HG02981 (cell line): Measurements from ENCODE around the gene VEGFA.

Experiments used
- ATAC-seq: cut with Tn5 transposase; IDR thresholded peaks from one replicate; pipeline ENCODE4 v1.9.1; 2021; ENCODE audit warnings: mild to moderate bottlenecking, moderate library complexity; ENCODE audit not compliant: unreplicated experiment

VEGFA gene

DNA sequence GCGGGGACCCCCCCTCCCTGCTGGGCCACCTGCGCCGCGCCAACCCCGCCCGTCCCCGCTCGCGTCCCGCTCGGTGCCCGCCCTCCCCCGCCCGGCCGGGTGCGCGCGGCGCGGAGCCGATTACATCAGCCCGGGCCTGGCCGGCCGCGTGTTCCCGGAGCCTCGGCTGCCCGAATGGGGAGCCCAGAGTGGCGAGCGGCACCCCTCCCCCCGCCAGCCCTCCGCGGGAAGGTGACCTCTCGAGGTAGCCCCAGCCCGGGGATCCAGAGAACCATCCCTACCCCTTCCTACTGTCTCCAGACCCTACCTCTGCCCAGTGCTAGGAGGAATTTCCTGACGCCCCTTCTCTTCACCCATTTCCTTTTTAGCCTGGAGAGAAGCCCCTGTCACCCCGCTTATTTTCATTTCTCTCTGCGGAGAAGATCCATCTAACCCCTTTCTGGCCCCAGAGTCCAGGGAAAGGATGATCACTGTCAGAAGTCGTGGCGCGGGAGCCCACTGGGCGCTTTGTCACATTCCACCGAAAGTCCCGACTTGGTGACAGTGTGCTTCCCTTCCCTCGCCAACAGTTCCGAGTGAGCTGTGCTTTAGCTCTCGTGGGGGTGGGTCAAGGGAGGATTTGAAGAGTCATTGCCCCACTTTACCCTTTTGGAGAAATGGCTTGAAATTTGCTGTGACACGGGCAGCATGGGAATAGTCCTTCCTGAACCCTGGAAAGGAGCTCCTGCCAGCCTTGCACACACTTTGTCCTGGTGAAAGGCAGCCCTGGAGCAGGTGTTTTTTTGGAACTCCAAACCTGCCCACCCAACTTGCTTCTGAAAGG, 2.1 kb downstream of the VEGFA start:
- no peak for ATAC-seq

DNA sequence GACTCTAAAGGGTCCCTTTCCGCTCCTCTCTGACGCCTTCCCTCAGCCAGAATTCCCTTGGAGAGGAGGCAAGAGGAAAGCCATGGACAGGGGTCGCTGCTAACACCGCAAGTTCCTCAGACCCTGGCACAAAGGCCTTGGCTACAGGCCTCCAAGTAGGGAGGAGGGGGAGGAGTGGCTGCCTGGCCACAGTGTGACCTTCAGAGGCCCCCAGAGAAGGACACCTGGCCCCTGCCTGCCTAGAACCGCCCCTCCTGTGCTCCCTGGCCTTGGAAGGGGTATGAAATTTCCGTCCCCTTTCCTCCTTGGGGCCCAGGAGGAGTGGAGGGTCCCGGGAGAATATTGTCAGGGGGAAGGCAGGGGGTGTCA, 2.7 kb downstream of the VEGFA start:
- ATAC-seq: no peak

DNA sequence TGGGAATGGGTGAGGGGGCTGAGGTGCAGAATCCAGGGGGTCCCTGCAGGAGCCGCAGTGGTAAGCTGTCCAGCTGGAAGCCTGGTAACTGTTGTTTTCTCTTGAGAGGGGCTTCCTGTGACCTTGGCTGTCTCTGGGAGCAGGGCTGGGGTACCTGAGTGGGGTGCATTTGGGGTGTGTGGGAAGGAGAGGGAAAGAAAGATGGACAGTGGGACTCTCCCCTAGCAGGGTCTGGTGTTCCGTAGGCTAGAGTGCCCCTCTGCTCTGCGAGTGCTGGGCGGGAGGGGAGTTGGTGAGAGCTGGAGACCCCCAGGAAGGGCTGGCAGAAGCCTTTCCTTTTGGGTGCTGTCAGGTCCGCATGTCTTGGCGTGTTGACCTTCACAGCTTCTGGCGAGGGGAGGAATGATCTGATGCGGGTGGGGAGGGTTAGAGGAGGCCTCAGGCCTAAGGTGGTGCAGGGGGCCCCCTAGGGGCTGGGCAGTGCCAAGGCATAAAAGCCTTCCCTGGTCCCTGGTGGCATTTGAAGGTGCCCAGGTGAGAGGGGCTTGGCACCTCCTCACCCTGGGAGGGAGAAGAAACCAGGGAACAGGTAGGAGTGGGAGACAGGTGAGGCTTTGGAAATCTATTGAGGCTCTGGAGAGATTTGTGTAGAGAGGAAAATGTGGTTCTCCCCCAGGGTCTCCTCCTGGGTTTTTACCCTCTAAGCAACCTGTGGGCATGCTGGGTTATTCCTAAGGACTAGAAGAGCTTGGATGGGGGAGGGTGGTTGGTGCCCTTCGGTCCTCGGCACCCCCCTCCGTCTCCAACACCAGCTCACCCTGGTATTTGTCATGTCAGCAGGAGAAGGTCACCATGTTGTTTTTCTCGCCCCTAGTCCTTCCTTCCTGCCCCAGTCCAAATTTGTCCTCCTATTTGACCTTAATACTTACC, 3.3 kb downstream of the VEGFA start:
- no peak for ATAC-seq

DNA sequence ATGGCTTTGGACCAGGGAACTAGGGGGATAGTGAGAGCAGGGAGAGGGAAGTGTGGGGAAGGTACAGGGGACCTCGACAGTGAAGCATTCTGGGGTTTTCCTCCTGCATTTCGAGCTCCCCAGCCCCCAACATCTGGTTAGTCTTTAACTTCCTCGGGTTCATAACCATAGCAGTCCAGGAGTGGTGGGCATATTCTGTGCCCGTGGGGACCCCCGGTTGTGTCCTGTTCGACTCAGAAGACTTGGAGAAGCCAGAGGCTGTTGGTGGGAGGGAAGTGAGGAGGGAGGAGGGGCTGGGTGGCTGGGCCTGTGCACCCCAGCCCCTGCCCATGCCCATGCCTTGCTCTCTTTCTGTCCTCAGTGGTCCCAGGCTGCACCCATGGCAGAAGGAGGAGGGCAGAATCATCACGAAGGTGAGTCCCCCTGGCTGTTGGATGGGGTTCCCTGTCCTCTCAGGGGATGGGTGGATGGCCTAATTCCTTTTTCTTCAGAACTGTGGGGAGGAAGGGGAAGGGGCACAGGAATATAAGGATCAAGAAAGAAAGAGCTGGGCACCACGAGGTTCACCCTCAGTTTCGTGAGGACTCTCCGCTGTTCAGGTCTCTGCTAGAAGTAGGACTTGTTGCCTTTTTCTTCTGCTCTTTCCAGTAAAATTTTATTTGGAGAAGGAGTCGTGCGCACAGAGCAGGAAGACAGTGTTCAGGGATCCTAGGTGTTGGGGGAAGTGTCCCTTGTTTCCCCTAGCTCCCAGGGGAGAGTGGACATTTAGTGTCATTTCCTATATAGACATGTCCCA, 4.2 kb downstream of the VEGFA start:
- no peak for ATAC-seq

DNA sequence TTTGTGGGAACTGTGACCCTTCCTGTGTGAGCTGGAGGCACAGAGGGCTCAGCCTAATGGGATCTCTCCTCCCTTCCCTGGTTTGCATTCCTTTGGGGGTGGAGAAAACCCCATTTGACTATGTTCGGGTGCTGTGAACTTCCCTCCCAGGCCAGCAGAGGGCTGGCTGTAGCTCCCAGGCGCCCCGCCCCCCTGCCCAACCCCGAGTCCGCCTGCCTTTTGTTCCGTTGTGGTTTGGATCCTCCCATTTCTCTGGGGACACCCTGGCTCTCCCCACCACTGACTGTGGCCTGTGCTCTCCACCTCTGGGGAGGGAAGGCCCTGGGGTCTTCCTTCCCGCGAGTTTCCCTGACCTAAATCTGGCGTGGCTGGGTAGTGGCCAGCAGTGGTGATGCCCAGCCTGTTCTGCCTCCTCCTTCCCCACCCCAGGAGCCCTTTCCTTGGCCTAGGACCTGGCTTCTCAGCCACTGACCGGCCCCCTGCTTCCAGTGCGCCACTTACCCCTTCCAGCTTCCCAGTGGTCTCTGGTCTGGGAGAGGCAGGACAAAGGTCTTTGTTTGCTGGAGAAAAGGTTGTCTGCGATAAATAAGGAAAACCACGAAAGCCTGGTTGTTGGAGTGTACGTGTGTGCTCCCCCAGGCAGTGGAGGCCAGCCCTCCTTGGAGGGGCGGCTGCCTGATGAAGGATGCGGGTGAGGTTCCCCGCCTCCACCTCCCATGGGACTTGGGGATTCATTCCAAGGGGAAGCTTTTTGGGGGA, 4.9 kb downstream of the VEGFA start:
- ATAC-seq: no peak

DNA sequence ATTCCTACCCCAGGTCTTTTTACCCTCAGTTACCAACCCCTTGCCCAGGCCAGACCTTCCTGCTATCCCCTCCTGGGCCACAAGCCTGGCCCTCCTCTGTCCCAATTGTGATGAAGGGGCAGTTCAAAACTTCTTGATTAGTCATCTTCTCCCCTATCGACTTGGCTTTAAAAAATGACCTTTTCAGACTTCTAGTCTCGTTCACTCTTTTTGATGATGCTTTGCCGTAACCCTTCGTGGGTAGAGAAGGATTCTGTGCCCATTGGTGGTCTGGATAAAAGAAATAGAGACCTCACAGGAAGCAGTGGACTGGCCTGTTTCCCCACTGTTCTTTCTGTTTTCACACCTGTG, 5.5 kb downstream of the VEGFA start:
- ATAC-seq: no peak

DNA sequence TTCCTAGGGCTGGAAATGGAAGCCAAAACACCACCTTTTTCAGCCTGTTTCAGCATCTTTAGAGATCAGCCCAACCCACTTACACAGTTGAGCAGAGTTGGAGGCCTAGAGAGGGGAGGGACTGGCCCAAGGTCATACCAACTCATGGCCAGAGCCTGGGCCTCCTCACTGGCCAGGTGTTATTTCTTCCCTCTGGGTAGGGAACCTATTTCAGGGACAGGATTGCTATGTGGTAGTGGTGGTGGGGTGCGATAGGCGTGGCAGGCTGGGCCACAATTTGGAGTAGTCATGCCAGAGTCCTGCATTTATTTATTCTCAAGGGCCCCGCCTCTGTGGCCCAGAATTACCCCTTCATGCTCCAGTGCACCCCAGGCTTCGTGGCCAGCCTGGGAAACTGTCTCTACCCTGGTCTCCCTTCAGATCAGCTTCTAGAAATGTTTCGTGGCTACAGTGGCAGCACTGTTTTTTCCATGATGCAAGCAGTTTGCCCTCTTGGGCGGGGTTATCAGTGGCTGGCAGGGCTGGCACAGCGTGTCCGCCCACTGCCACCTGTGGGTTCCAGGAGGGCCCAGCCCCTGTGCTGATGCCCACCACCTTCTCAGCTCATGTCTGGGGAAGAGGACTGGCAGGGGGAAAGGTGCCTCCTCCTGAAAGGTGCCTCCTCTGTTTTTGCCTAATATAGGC, 6.2 kb downstream of the VEGFA start:
- ATAC-seq: no peak

DNA sequence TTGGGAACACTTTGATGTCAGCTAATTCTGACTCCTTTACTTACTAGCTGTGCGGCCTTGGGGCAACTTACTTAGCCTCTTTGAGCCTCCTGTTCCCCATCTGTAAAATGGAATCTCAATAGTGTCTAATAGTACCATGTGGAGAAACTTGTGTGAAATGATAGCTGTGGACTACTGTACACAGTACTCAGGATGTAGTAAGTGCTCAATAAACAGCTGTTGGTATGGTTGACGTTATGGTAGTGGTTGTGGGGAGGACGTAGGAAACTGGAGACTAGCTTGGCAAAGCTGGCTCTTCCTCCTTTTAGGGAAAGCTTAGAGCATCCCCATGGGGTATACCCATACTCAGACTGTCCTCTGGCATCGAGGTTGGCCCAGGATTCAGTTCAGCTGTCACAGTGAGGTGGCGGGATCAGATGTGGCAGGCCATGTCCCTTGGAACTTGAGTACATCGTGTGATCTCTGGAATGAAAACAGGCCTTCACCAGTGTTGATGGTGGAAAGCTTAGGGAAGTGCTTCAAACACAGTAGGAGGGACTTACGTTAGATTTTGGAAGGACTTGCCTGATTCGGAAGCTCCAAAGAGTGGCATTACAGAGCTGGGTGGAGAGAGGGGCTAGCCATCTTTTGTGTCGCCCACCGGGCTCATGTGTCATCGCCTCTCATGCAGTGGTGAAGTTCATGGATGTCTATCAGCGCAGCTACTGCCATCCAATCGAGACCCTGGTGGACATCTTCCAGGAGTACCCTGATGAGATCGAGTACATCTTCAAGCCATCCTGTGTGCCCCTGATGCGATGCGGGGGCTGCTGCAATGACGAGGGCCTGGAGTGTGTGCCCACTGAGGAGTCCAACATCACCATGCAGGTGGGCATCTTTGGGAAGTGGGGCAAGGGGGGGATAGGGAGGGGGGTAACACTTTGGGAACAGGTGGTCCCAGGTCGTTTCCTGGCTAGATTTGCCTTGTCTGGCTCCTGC, 7.1 kb downstream of the VEGFA start:
- ATAC-seq: no peak

DNA sequence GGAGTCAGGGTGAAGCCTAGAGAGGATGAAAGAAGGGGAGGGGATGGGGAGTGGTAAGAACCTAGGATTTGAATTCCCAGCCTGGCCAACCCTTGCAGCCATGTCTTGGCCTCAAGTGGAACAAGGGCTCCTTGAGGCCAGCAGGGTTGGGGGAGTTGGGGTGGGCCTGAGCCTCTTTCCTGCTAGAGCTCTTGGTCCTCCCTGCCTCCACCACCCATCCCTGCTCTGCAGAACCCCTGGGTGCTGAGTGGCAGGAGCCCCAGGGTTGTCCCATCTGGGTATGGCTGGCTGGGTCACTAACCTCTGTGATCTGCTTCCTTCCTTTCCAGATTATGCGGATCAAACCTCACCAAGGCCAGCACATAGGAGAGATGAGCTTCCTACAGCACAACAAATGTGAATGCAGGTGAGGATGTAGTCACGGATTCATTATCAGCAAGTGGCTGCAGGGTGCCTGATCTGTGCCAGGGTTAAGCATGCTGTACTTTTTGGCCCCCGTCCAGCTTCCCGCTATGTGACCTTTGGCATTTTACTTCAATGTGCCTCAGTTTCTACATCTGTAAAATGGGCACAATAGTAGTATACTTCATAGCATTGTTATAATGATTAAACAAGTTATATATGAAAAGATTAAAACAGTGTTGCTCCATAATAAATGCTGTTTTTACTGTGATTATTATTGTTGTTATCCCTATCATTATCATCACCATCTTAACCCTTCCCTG, 8.3 kb downstream of the VEGFA start:
- no peak for ATAC-seq

DNA sequence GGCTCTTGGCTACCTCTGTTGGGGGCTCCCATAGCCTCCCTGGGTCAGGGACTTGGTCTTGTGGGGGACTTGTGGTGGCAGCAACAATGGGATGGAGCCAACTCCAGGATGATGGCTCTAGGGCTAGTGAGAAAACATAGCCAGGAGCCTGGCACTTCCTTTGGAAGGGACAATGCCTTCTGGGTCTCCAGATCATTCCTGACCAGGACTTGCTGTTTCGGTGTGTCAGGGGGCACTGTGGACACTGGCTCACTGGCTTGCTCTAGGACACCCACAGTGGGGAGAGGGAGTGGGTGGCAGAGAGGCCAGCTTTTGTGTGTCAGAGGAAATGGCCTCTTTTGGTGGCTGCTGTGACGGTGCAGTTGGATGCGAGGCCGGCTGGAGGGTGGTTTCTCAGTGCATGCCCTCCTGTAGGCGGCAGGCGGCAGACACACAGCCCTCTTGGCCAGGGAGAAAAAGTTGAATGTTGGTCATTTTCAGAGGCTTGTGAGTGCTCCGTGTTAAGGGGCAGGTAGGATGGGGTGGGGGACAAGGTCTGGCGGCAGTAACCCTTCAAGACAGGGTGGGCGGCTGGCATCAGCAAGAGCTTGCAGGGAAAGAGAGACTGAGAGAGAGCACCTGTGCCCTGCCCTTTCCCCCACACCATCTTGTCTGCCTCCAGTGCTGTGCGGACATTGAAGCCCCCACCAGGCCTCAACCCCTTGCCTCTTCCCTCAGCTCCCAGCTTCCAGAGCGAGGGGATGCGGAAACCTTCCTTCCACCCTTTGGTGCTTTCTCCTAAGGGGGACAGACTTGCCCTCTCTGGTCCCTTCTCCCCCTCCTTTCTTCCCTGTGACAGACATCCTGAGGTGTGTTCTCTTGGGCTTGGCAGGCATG, 9.2 kb downstream of the VEGFA start:
- ATAC-seq: no peak

DNA sequence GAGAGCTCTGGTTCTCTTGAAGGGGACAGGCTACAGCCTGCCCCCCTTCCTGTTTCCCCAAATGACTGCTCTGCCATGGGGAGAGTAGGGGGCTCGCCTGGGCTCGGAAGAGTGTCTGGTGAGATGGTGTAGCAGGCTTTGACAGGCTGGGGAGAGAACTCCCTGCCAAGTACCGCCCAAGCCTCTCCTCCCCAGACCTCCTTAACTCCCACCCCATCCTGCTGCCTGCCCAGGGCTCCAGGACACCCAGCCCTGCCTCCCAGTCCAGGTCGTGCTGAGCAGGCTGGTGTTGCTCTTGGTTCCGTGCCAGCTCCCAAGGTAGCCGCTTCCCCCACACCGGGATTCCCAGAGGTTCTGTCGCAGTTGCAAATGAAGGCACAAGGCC, 9.8 kb downstream of the VEGFA start:
- ATAC-seq: no peak

DNA sequence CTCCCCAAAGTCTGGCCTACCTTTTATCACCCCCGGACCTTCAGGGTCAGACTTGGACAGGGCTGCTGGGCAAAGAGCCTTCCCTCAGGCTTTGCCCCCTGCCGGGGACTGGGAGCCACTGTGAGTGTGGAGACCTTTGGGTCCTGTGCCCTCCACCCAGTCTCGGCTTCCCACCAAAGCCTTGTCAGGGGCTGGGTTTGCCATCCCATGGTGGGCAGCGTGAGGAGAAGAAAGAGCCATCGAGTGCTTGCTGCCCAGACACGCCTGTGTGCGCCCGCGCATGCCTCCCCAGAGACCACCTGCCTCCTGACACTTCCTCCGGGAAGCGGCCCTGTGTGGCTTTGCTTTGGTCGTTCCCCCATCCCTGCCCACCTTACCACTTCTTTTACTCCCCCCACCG, 10.3 kb downstream of the VEGFA start:
- no peak for ATAC-seq

DNA sequence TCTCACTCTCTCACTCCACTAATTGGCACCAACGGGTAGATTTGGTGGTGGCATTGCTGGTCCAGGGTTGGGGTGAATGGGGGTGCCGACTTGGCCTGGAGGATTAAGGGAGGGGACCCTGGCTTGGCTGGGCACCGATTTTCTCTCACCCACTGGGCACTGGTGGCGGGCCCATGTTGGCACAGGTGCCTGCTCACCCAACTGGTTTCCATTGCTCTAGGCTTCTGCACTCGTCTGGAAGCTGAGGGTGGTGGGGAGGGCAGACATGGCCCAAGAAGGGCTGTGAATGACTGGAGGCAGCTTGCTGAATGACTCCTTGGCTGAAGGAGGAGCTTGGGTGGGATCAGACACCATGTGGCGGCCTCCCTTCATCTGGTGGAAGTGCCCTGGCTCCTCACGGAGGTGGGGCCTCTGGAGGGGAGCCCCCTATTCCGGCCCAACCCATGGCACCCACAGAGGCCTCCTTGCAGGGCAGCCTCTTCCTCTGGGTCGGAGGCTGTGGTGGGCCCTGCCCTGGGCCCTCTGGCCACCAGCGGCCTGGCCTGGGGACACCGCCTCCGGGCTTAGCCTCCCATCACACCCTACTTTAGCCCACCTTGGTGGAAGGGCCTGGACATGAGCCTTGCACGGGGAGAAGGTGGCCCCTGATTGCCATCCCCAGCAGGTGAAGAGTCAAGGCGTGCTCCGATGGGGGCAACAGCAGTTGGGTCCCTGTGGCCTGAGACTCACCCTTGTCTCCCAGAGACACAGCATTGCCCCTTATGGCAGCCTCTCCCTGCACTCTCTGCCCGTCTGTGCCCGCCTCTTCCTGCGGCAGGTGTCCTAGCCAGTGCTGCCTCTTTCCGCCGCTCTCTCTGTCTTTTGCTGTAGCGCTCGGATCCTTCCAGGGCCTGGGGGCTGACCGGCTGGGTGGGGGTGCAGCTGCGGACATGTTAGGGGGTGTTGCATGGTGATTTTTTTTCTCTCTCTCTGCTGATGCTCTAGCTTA, 11.2 kb downstream of the VEGFA start:
- ATAC-seq: no peak

DNA sequence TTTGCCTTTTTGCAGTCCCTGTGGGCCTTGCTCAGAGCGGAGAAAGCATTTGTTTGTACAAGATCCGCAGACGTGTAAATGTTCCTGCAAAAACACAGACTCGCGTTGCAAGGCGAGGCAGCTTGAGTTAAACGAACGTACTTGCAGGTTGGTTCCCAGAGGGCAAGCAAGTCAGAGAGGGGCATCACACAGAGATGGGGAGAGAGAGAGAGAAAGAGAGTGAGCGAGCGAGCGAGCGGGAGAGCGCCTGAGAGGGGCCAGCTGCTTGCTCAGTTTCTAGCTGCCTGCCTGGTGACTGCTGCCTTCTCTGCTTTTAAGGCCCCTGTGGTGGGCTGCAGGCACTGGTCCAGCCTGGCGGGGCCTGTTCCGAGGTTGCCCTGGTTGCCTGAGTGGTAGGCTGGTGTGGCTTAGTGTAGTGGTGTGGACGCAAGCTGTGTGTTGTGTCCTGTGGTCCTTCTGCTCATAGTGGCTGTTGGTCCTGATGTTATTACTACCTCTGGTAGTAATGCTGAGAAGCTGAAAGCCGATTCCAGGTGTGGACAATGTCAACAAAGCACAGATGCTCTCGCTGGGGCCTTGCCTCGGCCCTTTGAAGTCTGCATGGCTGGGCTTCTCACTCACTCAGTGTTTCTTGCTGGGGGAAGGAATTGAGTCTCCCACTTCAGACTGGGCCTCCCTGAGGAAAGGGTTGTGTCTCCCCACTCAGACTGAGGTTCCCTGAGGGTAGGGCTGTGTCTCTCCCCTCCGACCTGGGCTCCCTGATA, 12.1 kb downstream of the VEGFA start:
- ATAC-seq: no peak

DNA sequence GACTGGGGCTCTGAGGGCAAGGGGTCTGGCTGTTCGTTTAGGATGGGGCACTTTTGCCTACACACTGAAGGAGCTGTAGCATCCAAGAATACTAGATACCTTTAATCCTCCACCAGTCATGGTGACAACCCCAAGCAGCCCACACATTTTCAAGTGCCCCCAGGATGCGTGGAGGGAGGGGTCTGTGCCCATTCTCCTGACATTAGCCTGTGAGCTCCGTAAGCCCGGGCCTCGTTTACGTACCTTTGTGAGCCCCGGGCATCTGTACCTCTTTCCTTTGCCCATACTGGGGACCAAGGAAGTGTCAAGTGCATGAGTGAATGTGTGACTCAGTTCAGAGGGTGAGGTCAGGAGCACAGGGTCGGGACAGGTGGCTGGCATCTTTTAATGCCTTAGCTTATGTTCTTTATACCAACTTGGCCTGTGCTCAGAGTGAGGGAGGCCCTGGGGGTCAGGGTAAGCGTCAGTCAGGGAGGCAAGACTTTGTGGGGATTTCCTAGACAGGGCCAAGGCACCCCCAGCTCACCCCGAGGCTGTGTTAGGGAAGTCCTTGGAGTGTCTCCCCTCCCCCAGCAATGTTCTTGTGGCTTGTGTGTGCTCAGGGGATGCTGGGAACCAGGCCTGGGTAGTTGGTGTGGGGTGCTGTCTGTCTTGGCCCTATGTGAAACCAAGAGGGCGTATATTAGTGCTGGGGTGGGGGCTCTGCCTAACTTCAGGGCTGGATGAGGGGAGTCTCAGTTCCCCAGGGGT, 12.9 kb downstream of the VEGFA start:
- no peak for ATAC-seq
